Bronchial epithelial cell (primary cell): ENCODE results near the gene ZACN. TPM values are rescaled to one million over a fixed set of nuclear protein-coding genes. Genes with fewer than 3 reads are reported as not detected.

ENCODE experiments used
- DNase-seq: peaks from one replicate; pipeline ENCODE4 v3.0.0-alpha.2; 2010; ENCODE audit warnings: low read depth
- FAIRE-seq: peaks from 2 replicates; lab custom pipeline; 2011; peaks lifted over from hg19 to GRCh38; lab: Jason Lieb, UNC
- H3K27me3 ChIP-seq: 2 replicates; pipeline ENCODE4 v1.5.1; 2011; ENCODE audit warnings: low read length; ENCODE audit not compliant: control insufficient read depth, insufficient read depth
- H3K36me3 ChIP-seq: 2 replicates; pipeline ENCODE4 v1.5.1; 2011; ENCODE audit warnings: low read length; ENCODE audit not compliant: control insufficient read depth, insufficient read depth
- H3K4me3 ChIP-seq: 2 replicates; pipeline ENCODE4 v1.5.1; 2011; ENCODE audit warnings: mild to moderate bottlenecking, low read depth, low read length, control low read depth
- CTCF ChIP-seq: IDR thresholded peaks from 2 replicates; pipeline ENCODE4 v1.5.1; 2011; ENCODE audit warnings: mild to moderate bottlenecking, moderate library complexity, low read length, control low read depth, inconsistent platforms; ENCODE audit not compliant: insufficient read depth, severe bottlenecking
- total RNA-seq: library from RNA; depleted of rRNA; stranded (reverse); fragments of >200 nt; gene quantifications from 2 replicates; pipeline ENCODE4 v1.2.1, GENCODE V29; 2014

ZACN gene
- total RNA-seq, 1 donor from 2014 or later = not detected

GRCh38 chr17:76107509-76107908, 28.5 kb downstream of the ZACN start:
- H3K4me3 ChIP-seq = no peak overlapping the region
- H3K36me3 ChIP-seq = no peaks in the 10 kb centered on the region
- TF ChIP-seq CTCF = no peak
- FAIRE-seq = no peak
- H3K27me3 ChIP-seq = no peaks in the 10 kb centered on the region
- peak; percentile 33 for DNase-seq

GRCh38 chr17:76111956-76112355, 33.0 kb downstream of the ZACN start:
- no peaks in the 10 kb centered on the region for H3K27me3 ChIP-seq
- no peaks in the 10 kb centered on the region for H3K36me3 ChIP-seq
- no peak for FAIRE-seq

GRCh38 chr17:76115138-76115754, 36.3 kb downstream of the ZACN start:
- FAIRE-seq (no peak), DNase-seq (no peak)
- Histone ChIP-seq H3K27me3 (no peaks in the 10 kb centered on the region), H3K36me3 (no peaks in the 10 kb centered on the region), H3K4me3 (no peak overlapping the region)
- TF ChIP-seq CTCF = no peak

More at GRCh38 chr17:76111956-76112355, 33.0 kb downstream of the ZACN start:
- DNase-seq = no peak
- H3K4me3 ChIP-seq = no peak overlapping the region
- TF ChIP-seq CTCF = no peak

GRCh38 chr17:76119409-76120371, 40.7 kb downstream of the ZACN start:
- FAIRE-seq (no peak), DNase-seq (no peak)
- no peak for TF ChIP-seq CTCF
- H3K27me3 ChIP-seq = no peaks in the 10 kb centered on the region
- H3K36me3 ChIP-seq = no peaks in the 10 kb centered on the region
- no peak overlapping the region for H3K4me3 ChIP-seq

- FAIRE-seq = peak; percentile 76
- no peak for DNase-seq
- no peak for TF ChIP-seq CTCF
- Histone ChIP-seq H3K36me3 (no peaks in the 10 kb centered on the region), H3K4me3 (no peak overlapping the region), H3K27me3 (no peaks in the 10 kb centered on the region)
Measured at GRCh38 chr17:76120658-76121008, 41.7 kb downstream of the ZACN start.
